GM12892 (cell line): Measurements from ENCODE around the gene BRMS1.

Source experiments
- POLR2A ChIP-seq: IDR thresholded peaks from 2 replicates; pipeline ENCODE4 v1.6.1; 2011; ENCODE audit warnings: low read depth, low read length, control low read depth
- POLR2AphosphoS5 ChIP-seq: IDR thresholded peaks from 2 replicates; pipeline ENCODE4 v1.6.1; 2011; ENCODE audit warnings: low read depth, low read length, control low read depth
- TAF1 ChIP-seq: IDR thresholded peaks from 2 replicates; pipeline ENCODE4 v1.6.1; 2011; ENCODE audit warnings: low read depth, mild to moderate bottlenecking, control low read depth, low read length, borderline replicate concordance

GRCh38 chr11:66391322-66391721 lies 46.4 kb upstream of the BRMS1 start:
- no peak for TF ChIP-seq POLR2AphosphoS5
- TF ChIP-seq POLR2A = no peak
- no peak for TF ChIP-seq TAF1
